ENCODE measurements around the gene COX14.
A peak's percentile ranks its signal among the peaks of the same experiment; 100 is the strongest.
"Not testable (repeated sequence)": the region's sequence is repeated elsewhere in the genome, so short reads cannot be mapped to it uniquely, and the experiment has no call there.

The COX14 gene

DNA sequence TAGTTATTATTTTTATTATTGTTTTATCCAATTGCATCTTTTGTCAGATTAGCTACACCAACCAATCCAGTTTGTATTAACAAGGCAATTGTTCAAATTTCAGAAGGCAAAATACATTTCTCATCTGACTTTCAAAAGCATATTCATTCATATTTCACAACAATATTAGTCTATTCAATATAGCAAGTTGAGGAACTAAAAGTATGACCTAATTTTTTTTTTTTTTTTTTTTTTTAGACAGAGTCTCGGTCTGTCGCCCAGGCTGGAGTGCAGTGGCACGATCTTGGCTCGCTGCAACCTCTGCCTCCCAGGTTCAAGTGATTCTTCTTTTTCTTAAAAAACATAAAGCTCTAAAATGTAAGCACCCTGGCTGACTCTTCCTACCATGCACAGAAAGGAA, 17.3 kb downstream of the COX14 start:
- TF ChIP-seq CTCF (IDR thresholded peaks at IDR 0.05; ENCODE audit: insufficient read depth, missing control alignments), result no peak
- no peak for FAIRE-seq
- no peak for DNase-seq (ENCODE audit: insufficient read length, low spot score)

DNA sequence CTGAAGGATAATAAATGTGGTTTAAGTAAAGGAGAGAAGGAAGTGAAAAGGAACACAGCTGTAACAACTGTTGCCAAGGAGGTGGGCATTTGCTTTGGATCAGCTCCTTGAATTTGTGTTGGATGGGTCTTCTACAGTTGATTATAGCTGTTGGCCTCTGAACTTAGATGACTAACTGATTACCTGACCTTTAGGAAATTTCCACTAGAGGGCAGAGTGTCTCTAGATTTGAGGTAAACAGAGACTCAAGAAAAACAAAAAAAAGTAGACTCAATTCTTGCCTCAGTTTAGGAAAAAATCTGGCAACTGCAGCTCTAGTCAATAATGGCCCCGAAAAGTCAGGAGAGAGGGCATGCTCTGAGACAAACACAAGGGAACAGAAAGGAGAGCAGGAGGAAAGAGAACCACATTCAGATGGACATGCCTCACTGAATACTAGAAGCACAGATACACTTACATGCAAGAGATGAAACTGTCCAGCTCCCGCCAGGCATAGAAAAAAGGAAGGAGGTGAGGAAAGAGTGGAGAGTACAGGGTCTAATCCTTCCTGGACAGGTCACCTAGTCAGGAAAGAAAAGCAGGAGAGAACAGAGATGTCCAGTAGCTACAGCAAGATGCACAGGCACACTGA, 20.6 kb downstream of the COX14 start:
- DNase-seq (ENCODE audit: insufficient read length, low spot score) (no peak), FAIRE-seq (no peak)
- TF ChIP-seq CTCF (IDR thresholded peaks at IDR 0.05; ENCODE audit: insufficient read depth, missing control alignments), result peak; percentile 65

DNA sequence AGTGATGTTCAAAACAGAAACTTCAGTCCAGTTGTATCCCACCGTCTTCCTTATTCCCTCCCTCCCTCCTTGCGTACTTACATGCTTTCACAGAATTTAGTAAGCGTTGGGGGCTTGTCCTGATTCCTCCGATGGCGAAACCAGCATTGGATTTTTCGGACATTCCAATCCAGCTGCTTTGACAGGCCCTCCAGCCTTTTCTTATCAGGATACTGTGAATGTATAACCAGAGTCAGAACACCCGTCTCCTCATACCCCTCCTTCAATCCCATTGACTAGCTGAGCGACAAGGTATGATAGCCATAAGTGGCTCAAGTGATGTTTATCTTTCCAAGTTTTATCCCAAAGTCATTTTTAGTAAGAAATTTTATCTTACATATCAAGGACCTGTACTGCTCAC, 31.0 kb downstream of the COX14 start:
- no peak for FAIRE-seq
- no peak for TF ChIP-seq CTCF (IDR thresholded peaks at IDR 0.05; ENCODE audit: insufficient read depth, missing control alignments)
- DNase-seq (ENCODE audit: insufficient read length, low spot score), result no peak

DNA sequence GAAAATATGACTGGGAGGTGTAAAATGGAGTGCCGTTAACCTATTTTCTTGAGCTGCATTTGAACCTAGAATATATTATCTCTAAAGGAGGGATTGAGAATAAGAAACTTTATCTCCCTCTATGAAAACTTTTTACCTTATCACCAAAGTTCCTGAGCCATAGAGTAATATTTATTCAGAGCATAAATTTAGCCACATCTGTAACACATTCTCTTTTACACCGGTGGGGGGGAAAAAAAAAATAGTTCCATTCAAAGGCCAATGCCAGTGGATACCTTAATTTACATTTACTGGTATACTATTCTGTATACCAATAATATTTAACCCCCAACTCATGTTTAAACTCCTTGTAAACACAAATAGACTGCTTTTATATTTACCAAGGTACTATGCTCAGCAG, 33.4 kb downstream of the COX14 start:
- no peak for TF ChIP-seq CTCF (IDR thresholded peaks at IDR 0.05; ENCODE audit: insufficient read depth, missing control alignments)

DNA sequence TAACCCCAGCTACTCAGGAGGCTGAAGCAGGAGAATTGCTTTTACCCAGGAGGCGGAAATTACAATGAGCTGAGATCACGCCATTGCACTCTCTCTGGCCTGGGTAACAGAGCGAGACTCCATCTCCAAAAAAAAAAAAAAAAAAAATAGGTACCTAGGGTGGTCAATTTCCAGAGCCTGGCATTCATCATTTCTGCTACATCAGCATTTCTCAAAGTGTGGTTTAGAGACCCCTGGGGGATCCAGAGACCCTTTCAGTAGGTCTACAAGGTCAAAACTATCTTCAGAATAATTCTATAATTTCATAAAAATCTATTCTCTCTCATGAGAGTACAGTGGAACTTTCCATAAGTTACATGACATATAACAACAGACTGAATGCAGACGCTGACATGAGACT, 35.2 kb downstream of the COX14 start:
- TF ChIP-seq CTCF (IDR thresholded peaks at IDR 0.05; ENCODE audit: insufficient read depth, missing control alignments), result no peak
- FAIRE-seq, result no peak
- no peak for DNase-seq (ENCODE audit: insufficient read length, low spot score)

More for the DNA sequence above, 33.4 kb downstream of the COX14 start:
- no peak for DNase-seq (ENCODE audit: insufficient read length, low spot score)
- no peak for FAIRE-seq

DNA sequence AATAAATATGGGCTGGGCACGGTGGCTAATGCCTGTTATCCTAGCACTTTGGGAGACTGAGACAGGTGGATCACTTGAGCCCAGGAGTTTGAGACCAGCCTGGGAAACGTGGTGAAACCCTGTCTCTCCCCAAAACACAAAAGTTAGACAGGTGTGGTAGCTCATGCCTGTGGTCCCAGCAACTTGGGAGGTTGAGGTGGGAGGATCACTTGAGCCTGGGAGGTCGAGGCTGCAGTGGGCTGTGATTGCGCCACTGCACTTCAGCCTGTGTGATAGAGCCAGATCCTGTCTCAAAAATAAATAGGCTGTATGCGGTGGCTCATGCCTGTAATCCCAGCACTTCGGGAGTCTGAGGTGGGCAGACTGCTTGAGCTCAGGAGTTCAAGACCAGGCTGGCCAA, 36.0 kb downstream of the COX14 start:
- FAIRE-seq; DNase-seq (ENCODE audit: insufficient read length, low spot score): not testable (repeated sequence)

DNA sequence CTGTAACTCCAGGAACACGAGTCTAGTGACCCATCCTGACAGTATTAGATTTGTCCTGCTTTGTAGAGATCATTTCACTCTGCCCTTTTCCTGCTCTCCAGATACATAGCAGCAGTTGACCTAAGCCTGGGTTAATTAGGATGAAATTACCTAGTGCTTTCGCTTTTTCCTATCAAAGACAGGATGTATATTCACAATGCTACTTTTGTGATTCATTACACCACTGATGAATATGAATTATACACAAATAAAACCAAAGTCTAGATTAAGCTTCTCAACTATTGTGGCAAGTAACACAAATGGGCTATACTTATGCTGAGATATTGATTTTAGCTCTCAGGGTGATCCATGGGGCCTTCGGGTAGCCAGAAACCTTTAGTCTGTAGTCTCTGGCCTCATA, 37.3 kb downstream of the COX14 start:
- FAIRE-seq (no peak), DNase-seq (ENCODE audit: insufficient read length, low spot score) (no peak)
- no peak for TF ChIP-seq CTCF (IDR thresholded peaks at IDR 0.05; ENCODE audit: insufficient read depth, missing control alignments)
